B cell (primary cell): ENCODE results near the gene LRRC8E. TPM values are rescaled to one million over a fixed set of nuclear protein-coding genes. Genes with fewer than 3 reads are reported as not detected.

Experiments used
- ATAC-seq: fragments of 200-7000 bp; cut with Tn5 transposase; one replicate; pipeline ENCODE4 v1.10.0; 2021; ENCODE audit warnings: low read depth, mild to moderate bottlenecking, moderate number of reproducible peaks, moderate library complexity
- CTCF ChIA-PET: fragments of 350-600 bp; sonication (Branson Sonifier 250); formaldehyde crosslinking; loops from one replicate; lab custom pipeline; 2021; ENCODE audit warnings: antibody characterized with exemption, inconsistent platforms; lab: Charles Lee
- POLR2A ChIA-PET: fragments of 350-600 bp; sonication (Branson Sonifier 250); formaldehyde crosslinking; loops from one replicate; lab custom pipeline; 2021; ENCODE audit warnings: antibody characterized with exemption; lab: Charles Lee
- DNase-seq: peaks from one replicate; pipeline ENCODE4 v3.0.0; 2013
- H2AFZ ChIP-seq: 2 replicates; pipeline ENCODE4 v1.6.1; 2012; ENCODE audit warnings: mild to moderate bottlenecking, low read depth, low read length; ENCODE audit not compliant: insufficient read depth, poor library complexity, severe bottlenecking
- H3K27ac ChIP-seq, 2 donors: 1 replicate in 1 of 2; 2 replicates in 1 of 2; pipeline ENCODE4 v1.5.1; 2012 to 2013; ENCODE audit warnings: low read length in 2 of 2, mild to moderate bottlenecking in 2 of 2, moderate library complexity in 1 of 2
- H3K27me3 ChIP-seq, 4 experiments: fragments of 200-600 bp in 1 of 4; sonication (generic) in 1 of 4; replicated peaks in 1 of 4; 1 replicate in 2 of 4; 2 replicates in 2 of 4; pipeline versions ENCODE4 v1.6.1 to v1.7.0; 2013 to 2016; ENCODE audit warnings: low read length in 3 of 4, mild to moderate bottlenecking in 2 of 4, mixed read lengths in 1 of 4, moderate library complexity in 1 of 4; ENCODE audit not compliant: insufficient read depth in 4 of 4, control insufficient read depth in 3 of 4; ENCODE audit errors: control extremely low read depth in 1 of 4
- H3K36me3 ChIP-seq, 2 experiments: replicated peaks in 1 of 2; 1 replicate in 1 of 2; 2 replicates in 1 of 2; pipeline versions ENCODE4 v1.6.1 to v1.7.1; 2013; ENCODE audit warnings: low read length in 1 of 2; ENCODE audit not compliant: insufficient read depth in 2 of 2, control insufficient read depth in 1 of 2; ENCODE audit errors: control extremely low read depth in 1 of 2, extremely low read depth in 1 of 2
- H3K4me1 ChIP-seq, 2 donors: fragments of 200-600 bp in 1 of 2; sonication (generic) in 1 of 2; 1 replicate in 1 of 2; 2 replicates in 1 of 2; pipeline versions ENCODE4 v1.5.1 to v1.6.1; 2013 to 2017; ENCODE audit warnings: low read length in 2 of 2; ENCODE audit not compliant: control insufficient read depth in 2 of 2, insufficient read depth in 2 of 2
- H3K4me2 ChIP-seq: replicated peaks from 2 replicates; pipeline ENCODE3; 2012; ENCODE audit warnings: mild to moderate bottlenecking, low read depth, low read length; ENCODE audit not compliant: poor library complexity, severe bottlenecking
- H3K4me3 ChIP-seq, 5 experiments: fragments of 200-600 bp in 1 of 5; sonication (generic) in 1 of 5; 1 replicate in 3 of 5; 2 replicates in 2 of 5; pipeline versions ENCODE4 v1.5.1 to v1.7.0; 2011 to 2016; ENCODE audit warnings: low read length in 4 of 5, mild to moderate bottlenecking in 4 of 5, low read depth in 2 of 5, control low read depth in 1 of 5, moderate library complexity in 1 of 5; ENCODE audit not compliant: insufficient read depth in 1 of 5; ENCODE audit errors: control extremely low read depth in 1 of 5, extremely low read depth in 1 of 5
- H3K79me2 ChIP-seq: fragments of 200-600 bp; sonication (generic); one replicate; pipeline ENCODE4 v1.6.0; 2016; ENCODE audit warnings: low read length; ENCODE audit not compliant: control insufficient read depth, insufficient read depth
- H3K9ac ChIP-seq: fragments of 200-600 bp; sonication (generic); 2 replicates; pipeline ENCODE4 v1.6.1; 2017; ENCODE audit warnings: mild to moderate bottlenecking, low read length, moderate library complexity
- H3K9me3 ChIP-seq, 3 donors: one replicate each; pipeline versions ENCODE4 v1.6.1 to v1.7.1; 2013; ENCODE audit warnings: low read length in 2 of 3; ENCODE audit not compliant: control insufficient read depth in 2 of 3, insufficient read depth in 1 of 3; ENCODE audit errors: control extremely low read depth in 1 of 3
- H4K20me1 ChIP-seq: 2 replicates; pipeline ENCODE4 v1.6.0; 2012; ENCODE audit warnings: mild to moderate bottlenecking, low read length; ENCODE audit not compliant: insufficient read depth, control insufficient read depth, poor library complexity, severe bottlenecking
- H3K27ac Mint-ChIP-seq: one replicate; pipeline ENCODE4 v1.8.0; 2021; ENCODE audit warnings: mixed read lengths
- H3K27me3 Mint-ChIP-seq: one replicate; pipeline ENCODE4 v1.8.0; 2021; ENCODE audit warnings: mixed read lengths
- H3K4me1 Mint-ChIP-seq: one replicate; pipeline ENCODE4 v1.8.0; 2021; ENCODE audit warnings: mixed read lengths
- H3K4me3 Mint-ChIP-seq: one replicate; pipeline ENCODE4 v1.8.0; 2021; ENCODE audit warnings: mixed read lengths
- H3K9me3 Mint-ChIP-seq: one replicate; pipeline ENCODE4 v1.8.0; 2022; ENCODE audit warnings: mixed read lengths; ENCODE audit not compliant: insufficient read depth
- EZH2 ChIP-seq: IDR thresholded peaks from 2 replicates; pipeline ENCODE4 v1.6.1; 2012; ENCODE audit warnings: borderline replicate concordance, low read depth, mild to moderate bottlenecking, moderate library complexity, low read length; ENCODE audit not compliant: insufficient read depth, poor library complexity, severe bottlenecking
- WGBS: methylation state at CpG from one replicate; pipeline ENCODE4 v1.1.5; 2013; ENCODE audit warnings: missing lambda C conversion rate; ENCODE audit not compliant: insufficient coverage; 5-methylcytosine and 5-hydroxymethylcytosine counted together
- intact Hi-C: fragments of 100-400 bp; cut with micrococcal nuclease; formaldehyde crosslinking; loops from one replicate; pipeline ENCODE4 v1.10.0; 2022
- polyA plus RNA-seq: library from polyadenylated mRNA; depleted of rRNA; stranded (reverse); fragments of >200 nt; gene quantifications from 2 replicates; pipeline ENCODE4 v1.2.3, GENCODE V29; 2012
- total RNA-seq, 2 donors: library from RNA; stranded (reverse); fragments of 120-200 nt in 1 of 2; gene quantifications; 1 replicate in 1 of 2; 2 replicates in 1 of 2; pipeline versions ENCODE4 v1.2.3 to v1.2.4, GENCODE V29; 2013 to 2022
- TF ChIP-seq, protein P1 (sequence below): fragments of 200-600 bp; IDR thresholded peaks from one replicate; pipeline ENCODE4 v1.8.0; 2022; ENCODE audit warnings: antibody characterized with exemption, mild to moderate bottlenecking

The LRRC8E gene
- total and polyA plus RNA-seq, 2 donors (not counting 1 experiment from before 2014, with no cell fraction given) = not detected

DNA sequence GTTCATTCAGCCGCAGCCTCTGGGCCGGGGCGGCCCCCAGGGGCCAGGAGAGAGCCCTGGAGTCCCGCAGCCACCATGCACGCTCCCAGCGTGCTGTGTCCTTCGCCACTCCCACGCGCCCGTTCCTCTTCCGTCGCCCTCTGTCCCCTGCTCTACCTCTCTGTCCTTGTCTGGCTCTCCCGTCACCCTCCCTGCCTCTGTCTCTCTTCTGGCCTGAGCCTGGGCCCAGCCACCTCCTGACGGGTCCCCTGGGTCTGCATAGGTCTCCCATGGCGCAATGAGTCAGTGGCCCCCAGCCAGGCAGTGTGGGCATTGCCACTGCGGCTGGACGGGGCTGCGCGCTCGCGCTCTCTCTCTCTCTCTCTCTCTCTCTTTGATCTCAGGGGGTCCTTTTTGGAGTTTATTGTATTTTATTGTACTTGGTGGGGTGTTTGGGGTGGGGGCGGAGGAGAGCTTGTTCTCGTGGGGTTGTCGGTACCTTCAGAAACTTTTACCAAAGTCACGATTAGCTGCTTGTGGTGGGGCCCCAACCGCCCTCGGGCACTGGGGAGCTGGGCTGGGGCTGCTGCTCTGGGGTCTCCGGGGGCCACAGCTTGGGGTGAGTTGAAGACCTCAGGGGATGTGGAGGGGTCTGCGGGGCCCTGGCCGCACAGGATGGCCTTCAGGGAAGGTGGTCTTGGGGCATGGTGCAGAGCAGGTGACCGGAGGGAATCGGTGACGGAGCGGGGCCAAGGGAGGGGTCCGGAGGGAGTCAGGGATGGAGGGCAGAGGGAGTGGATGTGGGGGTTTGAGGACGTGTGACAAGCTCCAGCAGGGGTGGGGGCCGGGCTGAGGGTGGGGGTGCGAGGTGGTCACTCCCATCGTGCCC is 24.6 kb downstream of the LRRC8E start:
- peaks cover 0 to 29% (median 13%) of the 10 kb centered on the region in 4 experiments for H3K27me3 ChIP-seq
- H3K27ac ChIP-seq = no peak overlapping the region
- H3K4me3 ChIP-seq = no peak overlapping the region
- no peak for TF ChIP-seq EZH2
- TF ChIP-seq, protein P1, sequence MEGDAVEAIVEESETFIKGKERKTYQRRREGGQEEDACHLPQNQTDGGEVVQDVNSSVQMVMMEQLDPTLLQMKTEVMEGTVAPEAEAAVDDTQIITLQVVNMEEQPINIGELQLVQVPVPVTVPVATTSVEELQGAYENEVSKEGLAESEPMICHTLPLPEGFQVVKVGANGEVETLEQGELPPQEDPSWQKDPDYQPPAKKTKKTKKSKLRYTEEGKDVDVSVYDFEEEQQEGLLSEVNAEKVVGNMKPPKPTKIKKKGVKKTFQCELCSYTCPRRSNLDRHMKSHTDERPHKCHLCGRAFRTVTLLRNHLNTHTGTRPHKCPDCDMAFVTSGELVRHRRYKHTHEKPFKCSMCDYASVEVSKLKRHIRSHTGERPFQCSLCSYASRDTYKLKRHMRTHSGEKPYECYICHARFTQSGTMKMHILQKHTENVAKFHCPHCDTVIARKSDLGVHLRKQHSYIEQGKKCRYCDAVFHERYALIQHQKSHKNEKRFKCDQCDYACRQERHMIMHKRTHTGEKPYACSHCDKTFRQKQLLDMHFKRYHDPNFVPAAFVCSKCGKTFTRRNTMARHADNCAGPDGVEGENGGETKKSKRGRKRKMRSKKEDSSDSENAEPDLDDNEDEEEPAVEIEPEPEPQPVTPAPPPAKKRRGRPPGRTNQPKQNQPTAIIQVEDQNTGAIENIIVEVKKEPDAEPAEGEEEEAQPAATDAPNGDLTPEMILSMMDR = no peak
- H3K36me3 ChIP-seq = peaks cover 3 to 31% of the 10 kb centered on the region in 2 experiments
- H3K9me3 ChIP-seq = peaks cover 0 to 13% (median 0%) of the 10 kb centered on the region in 3 donors
- CTCF ChIA-PET = no interaction called here
- Mint-ChIP-seq H3K4me1 (peaks cover 14% of the 10 kb centered on the region), H3K27me3 (peaks cover 11% of the 10 kb centered on the region), H3K9me3 (no peaks in the 10 kb centered on the region), H3K27ac (no peak overlapping the region), H3K4me3 (no peak overlapping the region)
- peaks cover 6% of the 10 kb centered on the region for H3K79me2 ChIP-seq
- H3K9ac ChIP-seq = no peak overlapping the region
- 94% methylated on average over 27 of the region's 39 CpGs for WGBS
- no peak overlapping the region for H3K4me2 ChIP-seq
- POLR2A ChIA-PET = interaction anchor here (1.1 kb wide), 1 partner anchor 8 kb away, joined by 3 read pairs; no protein-coding TSS in a partner anchor
- DNase-seq = no peak
- H2AFZ ChIP-seq = no peak overlapping the region
- H4K20me1 ChIP-seq = peaks cover 74% of the 10 kb centered on the region
- H3K4me1 ChIP-seq = peaks cover 23 to 27% of the 10 kb centered on the region in 2 donors
- ATAC-seq = no peak
- intact Hi-C loops = no loop called here

DNA sequence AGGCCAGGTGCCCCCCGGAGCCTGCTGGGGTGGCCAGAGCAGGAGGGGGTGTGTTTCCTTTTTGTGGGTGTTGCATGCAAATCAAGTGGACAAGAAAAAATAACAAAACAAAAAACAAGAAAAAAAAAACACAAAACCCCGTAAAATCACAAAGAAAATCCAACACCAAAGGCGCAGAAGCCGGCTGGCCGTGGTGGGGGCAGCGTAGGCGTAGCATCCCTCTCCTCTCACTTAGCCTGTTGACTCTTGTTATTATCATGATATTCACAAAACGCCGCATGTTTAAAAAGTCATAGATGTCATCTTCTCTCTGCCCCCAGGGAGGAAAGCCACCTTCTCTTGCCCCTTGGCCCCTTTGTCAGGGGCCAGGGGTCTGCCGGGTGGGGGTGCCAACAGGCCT is 25.3 kb downstream of the LRRC8E start:
- no peak for TF ChIP-seq EZH2
- TF ChIP-seq, protein P1 = no peak
- Mint-ChIP-seq H3K27ac (no peak overlapping the region), H3K4me3 (no peak overlapping the region), H3K4me1 (peaks cover 19% of the 10 kb centered on the region), H3K9me3 (no peaks in the 10 kb centered on the region), H3K27me3 (peaks cover 16% of the 10 kb centered on the region)
- Histone ChIP-seq H3K4me2 (no peak overlapping the region), H2AFZ (no peak overlapping the region), H3K9me3 (peaks cover 0 to 19% (median 0%) of the 10 kb centered on the region in 3 donors), H4K20me1 (peaks cover 69% of the 10 kb centered on the region), H3K9ac (no peak overlapping the region), H3K4me1 (peaks cover 30 to 34% of the 10 kb centered on the region in 2 donors), H3K4me3 (no peak overlapping the region), H3K36me3 (peaks cover 3 to 31% of the 10 kb centered on the region in 2 experiments), H3K27ac (no peak overlapping the region), H3K79me2 (peaks cover 3% of the 10 kb centered on the region), H3K27me3 (peaks cover 0 to 36% (median 18%) of the 10 kb centered on the region in 4 experiments)
- 90% methylated on average over 9 of the region's 10 CpGs for WGBS
- intact Hi-C loops = no loop called here
- CTCF ChIA-PET = no interaction called here
- DNase-seq (no peak), ATAC-seq (no peak)
- POLR2A ChIA-PET = no interaction called here
